Measurements from ENCODE around the gene AGAP1.

The AGAP1 gene

DNA sequence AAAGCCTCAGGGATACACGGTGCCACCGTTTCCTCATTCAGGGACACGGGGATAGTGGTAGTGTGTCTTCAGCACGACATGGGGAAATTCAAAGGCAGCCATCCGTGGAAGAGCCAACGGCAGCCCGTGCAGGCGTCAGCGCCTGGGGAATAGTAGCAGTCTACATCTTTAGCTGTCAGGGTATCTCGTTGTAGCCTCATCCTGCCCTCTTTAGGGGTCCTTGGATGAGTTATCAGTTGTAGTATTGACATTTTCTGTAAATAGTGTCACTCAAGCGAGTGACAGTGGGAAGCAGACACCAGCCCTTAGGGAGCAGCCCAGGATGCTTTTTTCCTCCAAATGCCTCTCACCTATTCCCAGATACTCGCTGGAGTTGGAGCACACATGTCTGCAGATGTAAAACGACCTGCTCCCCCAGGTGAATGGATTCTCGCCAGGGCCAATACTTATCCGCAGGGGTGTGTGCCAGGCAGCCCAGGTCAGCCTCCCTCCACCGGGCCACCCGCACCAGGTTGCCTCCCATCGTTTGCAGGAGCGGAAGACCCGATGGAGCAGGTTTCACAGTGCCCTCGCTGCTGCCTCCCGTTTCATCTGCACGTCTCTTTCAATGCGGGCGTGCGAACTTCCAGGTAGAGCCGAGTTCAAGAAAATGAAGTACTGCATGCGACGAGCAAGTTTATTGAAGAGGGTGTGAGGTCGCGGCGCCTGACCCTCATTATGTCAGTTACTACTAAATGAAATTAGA is 41.0 kb downstream of the AGAP1 start:
- DNase-seq (ENCODE audit: low read depth) = no peak
- TF ChIP-seq, protein P1, sequence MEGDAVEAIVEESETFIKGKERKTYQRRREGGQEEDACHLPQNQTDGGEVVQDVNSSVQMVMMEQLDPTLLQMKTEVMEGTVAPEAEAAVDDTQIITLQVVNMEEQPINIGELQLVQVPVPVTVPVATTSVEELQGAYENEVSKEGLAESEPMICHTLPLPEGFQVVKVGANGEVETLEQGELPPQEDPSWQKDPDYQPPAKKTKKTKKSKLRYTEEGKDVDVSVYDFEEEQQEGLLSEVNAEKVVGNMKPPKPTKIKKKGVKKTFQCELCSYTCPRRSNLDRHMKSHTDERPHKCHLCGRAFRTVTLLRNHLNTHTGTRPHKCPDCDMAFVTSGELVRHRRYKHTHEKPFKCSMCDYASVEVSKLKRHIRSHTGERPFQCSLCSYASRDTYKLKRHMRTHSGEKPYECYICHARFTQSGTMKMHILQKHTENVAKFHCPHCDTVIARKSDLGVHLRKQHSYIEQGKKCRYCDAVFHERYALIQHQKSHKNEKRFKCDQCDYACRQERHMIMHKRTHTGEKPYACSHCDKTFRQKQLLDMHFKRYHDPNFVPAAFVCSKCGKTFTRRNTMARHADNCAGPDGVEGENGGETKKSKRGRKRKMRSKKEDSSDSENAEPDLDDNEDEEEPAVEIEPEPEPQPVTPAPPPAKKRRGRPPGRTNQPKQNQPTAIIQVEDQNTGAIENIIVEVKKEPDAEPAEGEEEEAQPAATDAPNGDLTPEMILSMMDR (IDR thresholded peaks at IDR 0.05; ENCODE audit: insufficient read depth, low read depth, low read length, missing control alignments) = no peak
- H3K4me3 ChIP-seq (ENCODE audit: low read length) = no peak overlapping the region

- no peak for DNase-seq (ENCODE audit: low read depth)
- TF ChIP-seq, protein P1 (IDR thresholded peaks at IDR 0.05; ENCODE audit: insufficient read depth, low read depth, low read length, missing control alignments) = no peak
- no peak overlapping the region for H3K4me3 ChIP-seq (ENCODE audit: low read length)
Measured at GRCh38 chr2:235535423-235536130, 41.7 kb downstream of the AGAP1 start.

GRCh38 chr2:235536711-235537110 is 42.9 kb downstream of the AGAP1 start:
- no peak for DNase-seq (ENCODE audit: low read depth)
- no peak overlapping the region for H3K4me3 ChIP-seq (ENCODE audit: low read length)
- TF ChIP-seq, protein P1 (IDR thresholded peaks at IDR 0.05; ENCODE audit: insufficient read depth, low read depth, low read length, missing control alignments) = no peak

GRCh38 chr2:235537186-235537585 is 43.3 kb downstream of the AGAP1 start:
- DNase-seq (ENCODE audit: low read depth) = no peak
- TF ChIP-seq, protein P1 (IDR thresholded peaks at IDR 0.05; ENCODE audit: insufficient read depth, low read depth, low read length, missing control alignments) = no peak
- H3K4me3 ChIP-seq (ENCODE audit: low read length) = no peak overlapping the region

GRCh38 chr2:235537587-235537986 is 43.7 kb downstream of the AGAP1 start:
- H3K4me3 ChIP-seq (ENCODE audit: low read length) = no peak overlapping the region
- TF ChIP-seq, protein P1 (IDR thresholded peaks at IDR 0.05; ENCODE audit: insufficient read depth, low read depth, low read length, missing control alignments) = no peak
- no peak for DNase-seq (ENCODE audit: low read depth)

DNA sequence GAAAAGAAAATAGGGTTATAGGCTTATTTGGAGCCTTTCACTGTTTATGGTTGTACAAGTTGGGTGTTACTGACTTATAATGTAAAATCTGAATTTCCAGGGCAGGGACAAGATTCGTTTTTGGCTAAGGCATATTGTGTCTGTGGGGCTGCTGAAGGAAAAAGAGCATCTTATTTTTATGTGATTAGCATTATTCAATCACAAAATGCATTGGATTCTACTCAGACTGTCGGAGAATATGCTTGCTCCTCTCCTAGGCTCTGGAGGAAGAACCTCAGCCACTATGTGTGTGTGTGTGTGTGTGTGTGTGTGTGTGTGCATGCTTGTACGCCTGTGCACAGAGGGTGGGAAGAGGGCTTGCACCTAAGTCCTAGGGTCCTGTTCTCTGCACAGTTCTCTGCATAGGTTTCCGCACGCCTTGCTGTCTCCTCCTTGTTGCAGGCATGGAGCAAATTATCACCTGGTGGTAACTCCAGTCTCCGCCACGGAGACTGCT is 44.3 kb downstream of the AGAP1 start:
- H3K4me3 ChIP-seq (ENCODE audit: low read length) = no peak overlapping the region
- DNase-seq (ENCODE audit: low read depth) = no peak
- TF ChIP-seq, protein P1 (IDR thresholded peaks at IDR 0.05; ENCODE audit: insufficient read depth, low read depth, low read length, missing control alignments) = no peak

Data from epithelial cell of esophagus (primary cell).